ENCODE measurements around the gene TTC34.
A peak's percentile ranks its signal among the peaks of the same experiment; 100 is the strongest.
"Not testable (repeated sequence)": the region's sequence is repeated elsewhere in the genome, so short reads cannot be mapped to it uniquely, and the experiment has no call there.

Gene TTC34

DNA sequence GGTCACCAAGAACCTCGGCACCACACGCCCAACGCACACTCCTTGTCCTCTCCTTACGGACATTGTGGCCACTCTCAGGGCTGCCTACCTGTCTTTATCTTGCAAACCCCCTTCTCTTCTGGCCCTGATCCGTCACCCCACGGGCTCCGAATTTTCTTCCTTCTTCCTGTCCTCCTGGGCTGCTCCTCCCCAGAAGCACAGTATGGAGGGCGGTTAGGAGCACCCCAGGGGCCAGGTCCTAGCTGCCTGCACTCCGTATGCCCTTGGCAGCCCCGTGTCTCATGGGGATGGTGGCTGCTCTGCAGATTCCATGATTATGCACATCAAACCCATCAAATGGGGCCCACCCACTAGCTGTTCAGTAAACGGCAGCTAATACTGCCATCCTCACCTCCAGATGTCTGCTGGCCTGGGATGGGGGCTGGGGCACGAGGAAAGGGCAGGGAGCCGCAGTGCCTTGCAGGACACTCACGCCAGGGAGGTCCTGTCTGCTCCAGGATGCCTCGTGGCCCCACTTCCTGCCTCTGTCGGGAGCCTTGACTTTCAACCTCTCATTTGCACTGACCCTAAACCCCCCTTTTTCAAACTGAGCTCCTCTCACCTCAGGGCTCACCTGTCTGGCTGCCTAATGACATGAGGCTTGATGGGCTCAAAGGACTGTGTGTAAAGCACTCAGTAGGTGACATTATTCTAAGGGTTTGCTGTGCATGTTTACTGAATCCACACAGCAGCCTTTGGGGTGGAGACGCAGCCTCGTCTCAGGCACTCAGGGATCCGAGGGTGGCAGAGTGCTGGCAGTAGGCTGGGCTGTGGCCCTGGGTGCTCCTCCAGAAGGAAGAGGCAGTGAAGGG, 4.4 kb downstream of the TTC34 start:
- DNase-seq: no peak

- DNase-seq: no peak
These were observed 5.6 kb downstream of the TTC34 start for GRCh38 chr1:2795926-2796325.

- no peak for DNase-seq
These were observed 10.3 kb downstream of the TTC34 start for GRCh38 chr1:2791027-2791760.

DNA sequence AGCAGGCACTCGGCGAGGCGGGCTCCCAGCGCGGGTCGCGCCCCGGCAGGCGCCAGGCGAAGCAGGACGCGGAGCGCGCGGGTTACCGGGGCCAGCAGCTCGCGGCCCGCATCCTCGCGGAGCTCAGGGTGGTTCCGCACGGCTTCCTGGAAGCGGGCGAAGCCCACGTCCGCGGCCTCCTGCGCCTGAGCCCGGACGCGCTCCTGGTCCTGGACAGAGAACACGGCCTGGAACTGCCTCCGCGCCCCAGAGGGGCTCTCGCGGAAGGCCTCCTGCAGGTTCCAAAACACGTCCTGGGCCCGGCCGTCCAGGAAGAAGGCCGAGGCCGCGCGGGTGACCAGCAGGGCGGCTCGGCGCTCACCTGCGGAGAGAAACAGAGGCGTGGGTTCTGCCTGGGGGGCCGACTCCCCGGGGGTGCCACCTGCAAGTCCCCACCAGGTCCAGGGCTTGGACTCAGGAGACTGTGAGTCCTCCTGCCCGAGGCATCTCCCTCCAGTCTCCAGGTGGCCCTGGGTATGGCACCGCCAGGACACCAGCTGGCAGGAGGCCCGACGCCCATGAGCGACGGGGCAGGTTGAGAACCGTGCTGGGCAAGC, 11.4 kb downstream of the TTC34 start:
- DNase-seq: no peak

DNA sequence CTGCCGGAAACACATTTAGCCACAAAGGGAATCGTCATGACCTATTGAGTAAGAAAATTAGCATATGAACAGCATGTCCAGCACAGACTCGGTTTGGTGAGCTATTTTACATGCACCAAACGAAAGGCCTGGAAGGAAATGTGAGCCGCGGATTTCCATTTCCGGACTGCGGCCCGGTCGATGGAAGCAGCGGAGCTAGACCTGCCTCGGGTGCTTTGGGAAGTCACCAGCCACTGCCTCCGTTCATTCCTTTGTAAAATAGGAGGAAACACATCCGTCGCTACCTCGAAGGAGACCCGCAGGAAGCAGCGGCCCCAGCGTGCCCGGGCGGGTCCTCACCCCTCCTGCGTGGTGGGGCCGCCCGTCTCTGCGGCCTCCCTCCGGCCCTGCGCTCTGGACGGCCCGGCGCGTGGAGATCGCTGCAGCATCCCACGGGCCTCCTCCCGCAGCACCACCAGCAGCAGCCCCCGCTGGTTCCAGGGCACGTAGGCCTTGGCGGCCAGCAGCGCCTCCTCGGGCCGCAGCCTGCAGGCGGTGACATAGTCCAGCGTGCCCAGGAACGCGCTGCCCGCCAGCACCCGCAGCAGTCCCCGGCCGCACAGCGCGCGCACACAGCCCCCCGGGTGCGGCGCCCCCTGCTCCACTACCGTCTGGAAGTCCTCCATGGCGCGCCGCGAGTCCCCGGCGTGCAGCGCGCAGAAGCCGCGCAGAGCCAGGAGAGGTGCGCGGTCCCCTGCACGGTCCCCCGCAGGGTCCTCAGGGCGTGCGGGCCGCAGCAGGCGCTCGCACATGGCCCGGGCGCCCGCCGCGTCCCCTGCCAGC, 12.1 kb downstream of the TTC34 start:
- DNase-seq: peak in 1 of 2 donors; percentile 1

- DNase-seq: no peak
These were observed 12.9 kb downstream of the TTC34 start for GRCh38 chr1:2788506-2789163.

- DNase-seq: no peak
These were observed 14.2 kb downstream of the TTC34 start for GRCh38 chr1:2787163-2787911.

GRCh38 chr1:2786329-2787162, 14.9 kb downstream of the TTC34 start:
- peak; percentile 4 to 66 for DNase-seq

DNA sequence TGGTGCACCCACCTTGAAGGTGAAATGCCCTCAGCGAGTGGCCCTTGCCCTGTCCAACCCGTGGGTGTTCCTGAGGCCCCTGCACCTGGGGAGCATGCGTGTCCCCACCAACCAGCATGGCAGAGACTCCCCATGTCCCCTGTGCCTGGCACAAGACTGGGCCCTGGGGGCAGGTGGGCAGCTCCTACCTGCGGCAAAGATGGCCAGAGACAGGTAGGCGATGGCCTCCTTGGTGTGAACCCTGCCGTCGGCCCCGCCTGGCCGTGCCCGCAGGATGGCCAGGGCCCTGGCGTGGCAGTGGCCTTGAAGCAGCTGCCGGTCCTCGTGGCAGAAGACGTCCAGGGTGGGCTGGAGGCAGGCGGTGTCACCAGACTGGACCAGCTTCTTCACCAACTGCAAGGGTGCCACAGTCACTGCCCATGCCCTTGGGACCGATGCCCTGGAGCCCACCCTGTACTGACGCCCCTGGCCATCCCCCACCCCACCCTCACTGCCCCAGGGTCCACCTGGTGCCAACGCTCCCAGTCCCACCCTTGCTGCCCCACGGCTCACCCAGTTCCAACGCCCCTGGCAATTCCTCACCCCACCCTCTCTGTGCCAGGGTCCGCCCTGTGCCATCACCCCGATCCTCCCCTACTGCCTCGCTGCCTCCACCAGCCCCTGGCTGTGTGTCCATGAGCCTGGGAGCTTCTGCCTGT, 15.7 kb downstream of the TTC34 start:
- DNase-seq: no peak

DNA sequence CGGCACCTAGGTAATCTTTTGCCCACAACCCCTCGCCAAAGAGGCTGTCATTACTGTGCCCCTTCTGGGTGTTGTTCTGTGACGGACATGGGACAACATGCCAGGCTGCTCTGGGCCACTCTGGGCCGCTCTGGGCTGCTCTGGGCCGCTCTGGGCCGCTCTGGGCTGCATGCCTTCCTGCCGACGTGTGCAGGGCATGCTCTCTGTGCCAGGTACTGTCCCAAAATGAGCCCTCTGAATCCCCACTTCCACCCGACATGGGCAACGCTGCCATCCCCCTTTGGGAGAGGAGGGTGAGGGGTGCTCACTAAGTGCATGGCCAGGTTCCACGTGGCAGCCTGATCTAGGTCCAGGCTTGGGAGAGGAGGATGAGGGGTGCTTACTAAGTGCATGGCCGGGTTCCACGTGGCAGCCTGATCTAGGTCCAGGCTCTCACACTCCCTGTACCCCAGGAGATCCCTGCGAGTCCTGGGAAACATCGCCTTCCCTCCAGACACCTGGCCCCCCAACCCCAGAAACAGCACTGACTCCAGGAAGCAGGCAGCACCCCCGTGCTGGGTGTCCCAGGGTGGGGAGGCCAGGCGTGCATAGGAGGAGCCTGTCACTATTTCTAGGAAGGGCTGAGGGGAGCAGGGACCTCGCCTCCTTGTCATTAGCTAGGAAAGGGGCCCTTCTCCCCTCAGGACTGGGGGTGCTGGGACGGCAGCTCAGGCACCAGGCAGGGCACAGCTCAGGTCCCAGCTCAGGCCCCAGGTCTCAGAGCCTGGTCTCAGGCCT, 16.5 kb downstream of the TTC34 start:
- DNase-seq: no peak

DNA sequence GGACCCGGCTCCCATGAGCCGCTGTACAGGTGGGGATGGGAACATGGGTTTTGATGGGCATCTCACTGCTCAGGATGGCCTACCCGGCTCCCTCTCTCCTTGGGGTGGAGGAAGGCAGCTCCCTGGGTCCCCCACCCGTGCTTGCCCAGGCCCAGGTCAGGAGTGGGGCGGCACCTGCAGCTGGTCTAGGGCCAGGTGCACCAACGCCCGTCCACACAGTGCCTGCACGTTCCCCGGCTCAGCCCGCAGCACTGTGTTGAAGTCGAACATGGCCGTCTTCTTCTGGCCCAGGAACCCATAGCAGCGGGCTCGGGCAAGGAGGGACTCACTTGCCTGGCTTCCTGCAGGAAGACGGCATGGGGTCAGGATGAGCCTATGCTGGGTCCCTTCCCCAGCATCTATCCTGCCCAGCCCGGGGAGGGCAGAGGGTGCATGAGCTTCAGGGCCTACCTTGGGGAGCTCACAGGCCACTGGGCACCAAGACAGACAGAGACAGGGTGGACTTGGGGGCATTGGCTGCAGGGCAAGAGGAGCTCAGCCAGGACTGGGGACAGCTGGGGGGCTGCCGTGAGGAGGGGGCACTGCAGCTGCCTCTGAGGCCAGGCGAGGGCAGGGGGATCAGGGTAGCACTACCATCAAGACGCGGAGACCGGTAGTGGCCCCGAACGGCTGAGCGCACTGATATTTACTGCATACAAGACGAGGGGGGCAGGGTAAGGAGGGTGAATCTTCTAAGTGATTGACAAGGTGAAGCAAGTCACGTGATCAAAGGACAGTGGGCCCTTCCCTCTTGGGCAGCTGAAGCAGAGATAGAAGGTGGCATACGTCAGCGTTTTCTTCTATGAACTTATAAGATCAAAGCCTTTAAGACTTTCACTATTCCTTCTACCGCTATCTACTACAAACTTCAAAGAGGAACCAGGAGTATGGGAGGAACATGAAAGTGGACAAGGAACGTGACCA, 17.8 kb downstream of the TTC34 start:
- DNase-seq: no peak

DNA sequence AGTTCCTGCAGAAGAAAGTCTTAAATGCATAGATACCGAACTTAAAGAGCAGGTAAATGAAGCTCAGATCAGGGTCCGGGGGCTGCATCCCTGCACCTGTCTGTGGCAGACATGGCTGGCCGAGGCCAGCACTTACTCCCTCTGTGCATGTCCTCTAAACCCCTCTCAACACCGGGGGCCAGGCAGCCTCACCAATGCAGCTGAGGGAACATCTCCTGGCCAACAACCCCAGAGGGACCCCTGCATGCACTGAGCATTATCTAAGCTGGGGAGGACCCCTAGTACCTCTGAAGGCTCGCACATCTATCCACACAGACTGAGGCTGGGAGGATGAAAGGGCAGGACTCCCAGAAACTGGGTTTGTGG, 18.4 kb downstream of the TTC34 start:
- no peak for DNase-seq

DNA sequence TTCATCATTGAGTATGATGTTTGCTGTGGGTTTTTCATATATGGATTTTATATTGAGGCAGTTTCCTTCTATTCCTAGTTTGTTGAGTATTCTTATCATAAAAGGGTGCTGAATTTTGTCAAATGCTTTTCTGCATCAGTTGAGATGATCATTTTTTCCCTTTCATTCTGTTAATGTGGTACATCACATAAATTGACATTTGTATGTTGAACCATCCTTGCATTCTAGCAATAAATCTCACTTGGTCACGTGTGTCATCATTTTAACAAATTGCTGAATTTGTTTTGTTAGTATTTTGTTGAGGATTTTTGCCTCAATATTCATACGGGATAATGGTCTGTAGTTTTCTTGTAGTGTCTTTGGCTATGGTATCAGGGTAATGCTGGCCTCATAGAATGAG, 19.9 kb downstream of the TTC34 start:
- no peak for DNase-seq

- no peak for DNase-seq
These were observed 23.3 kb downstream of the TTC34 start for GRCh38 chr1:2778220-2778592.

DNA sequence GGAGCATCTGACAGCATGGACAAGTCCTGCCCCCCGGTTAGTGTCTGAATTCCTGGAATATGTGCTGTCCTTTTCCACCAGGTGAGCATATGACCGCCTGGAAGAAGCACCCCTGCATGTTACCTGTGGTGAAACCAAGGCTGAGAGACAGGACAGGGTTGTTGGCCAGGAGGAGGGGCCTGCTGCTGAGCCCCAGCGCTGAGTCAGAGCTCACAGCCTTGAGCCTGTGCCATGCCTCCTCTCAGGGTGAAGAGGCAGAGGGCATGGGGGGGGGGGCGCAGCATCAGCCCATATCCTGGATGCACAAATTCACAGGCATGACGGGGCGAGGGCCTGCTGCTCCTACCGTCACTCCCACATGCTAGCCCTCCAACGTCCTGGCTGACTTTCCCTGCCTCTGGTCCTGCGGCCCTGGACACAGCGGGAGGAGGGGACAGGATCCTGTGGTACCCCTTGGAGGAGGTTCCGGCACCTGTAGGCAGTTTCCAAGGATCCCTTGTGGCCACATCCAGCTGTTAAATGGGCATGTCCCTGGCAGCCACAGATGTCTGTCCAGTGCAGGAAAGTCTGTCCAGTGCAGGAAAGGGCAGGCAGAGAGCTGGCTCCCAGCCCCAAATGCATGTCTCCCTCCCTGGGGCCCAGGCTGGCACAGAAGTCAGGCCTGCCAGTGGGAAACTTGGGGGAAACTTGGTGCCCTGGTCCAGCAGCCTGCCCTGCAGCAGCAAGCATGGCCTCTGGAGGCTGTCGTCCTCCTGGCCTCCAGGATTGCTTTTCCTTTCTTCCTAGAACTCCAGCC, 23.9 kb downstream of the TTC34 start:
- no peak for DNase-seq

- DNase-seq: not testable (repeated sequence)
These were observed 26.2 kb downstream of the TTC34 start for GRCh38 chr1:2775333-2775732.

DNA sequence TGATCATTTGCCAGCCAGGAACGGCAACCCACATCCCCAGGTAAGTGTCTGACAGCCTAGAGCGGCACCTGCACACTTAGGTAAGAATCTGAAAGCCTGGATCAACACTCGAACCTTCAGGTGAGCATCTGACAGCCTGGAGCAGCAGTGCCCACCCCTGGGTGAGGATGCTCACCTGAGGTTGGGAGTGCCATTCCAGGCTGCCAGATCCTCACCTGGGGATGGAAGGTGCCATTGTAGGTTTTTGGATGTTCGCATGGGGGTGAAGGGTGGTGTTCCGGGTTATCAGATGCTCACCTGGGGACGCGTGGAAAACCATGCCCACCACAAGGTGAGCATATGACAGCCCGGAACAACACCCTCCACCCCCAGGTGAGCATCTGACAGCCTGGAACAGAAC, 33.4 kb downstream of the TTC34 start:
- not testable (repeated sequence) for DNase-seq
